NT2/D1 (cell line): ENCODE measurements around the gene PLPPR2.
"Not testable (repeated sequence)": the region's sequence is repeated elsewhere in the genome, so short reads cannot be mapped to it uniquely, and the experiment has no call there.

Experiments
- DNase-seq: peaks from one replicate; pipeline ENCODE4 v3.0.0-alpha.2; 2011; ENCODE audit warnings: low read depth, low spot score
- H3K27me3 ChIP-seq: 2 replicates; pipeline ENCODE4 v1.6.0; 2011; ENCODE audit warnings: mild to moderate bottlenecking; ENCODE audit not compliant: insufficient read length, insufficient read depth
- H3K36me3 ChIP-seq: 2 replicates; pipeline ENCODE4 v1.6.1; 2011; ENCODE audit warnings: mild to moderate bottlenecking, low read length, mixed read lengths; ENCODE audit not compliant: insufficient read depth, insufficient read length
- H3K4me1 ChIP-seq: 2 replicates; pipeline ENCODE4 v1.5.1; 2011; ENCODE audit not compliant: insufficient read depth, insufficient read length
- H3K4me3 ChIP-seq: 2 replicates; pipeline ENCODE4 v1.5.1; 2011; ENCODE audit warnings: low read depth; ENCODE audit not compliant: insufficient read length
- H3K9ac ChIP-seq: 2 replicates; pipeline ENCODE4 v1.6.0; 2011; ENCODE audit warnings: low read depth; ENCODE audit not compliant: insufficient read length
- H3K9me3 ChIP-seq: 2 replicates; pipeline ENCODE4 v1.5.1; 2011; ENCODE audit warnings: mild to moderate bottlenecking, low read length; ENCODE audit not compliant: insufficient read depth
- SUZ12 ChIP-seq: IDR thresholded peaks from 2 replicates; pipeline ENCODE4 v1.6.1; 2011; ENCODE audit not compliant: insufficient read length, insufficient read depth; ENCODE audit errors: extremely low read depth
- YY1 ChIP-seq: IDR thresholded peaks from 2 replicates; pipeline ENCODE4 v1.6.1; 2011; ENCODE audit not compliant: insufficient read length, insufficient read depth
- ZNF274 ChIP-seq: IDR thresholded peaks from 2 replicates; pipeline ENCODE4 v1.6.1; 2011; ENCODE audit warnings: mild to moderate bottlenecking, low read depth, low read length

Gene PLPPR2

GRCh38 chr19:11324079-11324661 is 31.1 kb upstream of the PLPPR2 start:
- Histone ChIP-seq H3K9ac (peak overlapping the region; percentile 71), H3K36me3 (peaks cover 12% of the 10 kb centered on the region), H3K4me3 (no peak overlapping the region), H3K27me3 (no peaks in the 10 kb centered on the region), H3K9me3 (no peaks in the 10 kb centered on the region), H3K4me1 (peaks cover 11% of the 10 kb centered on the region)
- no peak for DNase-seq
- no peak for TF ChIP-seq SUZ12
- TF ChIP-seq ZNF274 = no peak
- TF ChIP-seq YY1 = no peak

- no peak for DNase-seq
- peaks cover 11% of the 10 kb centered on the region for H3K4me1 ChIP-seq
- H3K4me3 ChIP-seq = no peak overlapping the region
- no peaks in the 10 kb centered on the region for H3K9me3 ChIP-seq
- H3K27me3 ChIP-seq = no peaks in the 10 kb centered on the region
- H3K9ac ChIP-seq = no peak overlapping the region
- peaks cover 12% of the 10 kb centered on the region for H3K36me3 ChIP-seq
- TF ChIP-seq ZNF274 (no peak), YY1 (no peak), SUZ12 (no peak)
Measured at GRCh38 chr19:11324748-11325389, 30.4 kb upstream of the PLPPR2 start.

GRCh38 chr19:11325544-11325943 is 29.7 kb upstream of the PLPPR2 start:
- TF ChIP-seq ZNF274 (no peak), YY1 (no peak)
- Histone ChIP-seq H3K4me3 (no peak overlapping the region), H3K27me3 (no peaks in the 10 kb centered on the region), H3K9me3 (no peaks in the 10 kb centered on the region), H3K9ac (no peak overlapping the region), H3K4me1 (peaks cover 11% of the 10 kb centered on the region), H3K36me3 (peaks cover 12% of the 10 kb centered on the region)
- DNase-seq = no peak

GRCh38 chr19:11330127-11330526 is 25.1 kb upstream of the PLPPR2 start:
- DNase-seq = no peak
- TF ChIP-seq ZNF274 (no peak), YY1 (no peak), SUZ12 (no peak)
- H3K36me3 ChIP-seq = peaks cover 26% of the 10 kb centered on the region
- H3K4me3 ChIP-seq = no peak overlapping the region
- no peaks in the 10 kb centered on the region for H3K27me3 ChIP-seq
- no peaks in the 10 kb centered on the region; the same call in 1 of the 2 replicates for H3K9me3 ChIP-seq
- no peak overlapping the region for H3K9ac ChIP-seq
- H3K4me1 ChIP-seq = no peaks in the 10 kb centered on the region

- H3K4me3 ChIP-seq = no peak overlapping the region
- no peak for DNase-seq
- no peaks in the 10 kb centered on the region for H3K27me3 ChIP-seq
- no peak overlapping the region for H3K9ac ChIP-seq
- TF ChIP-seq SUZ12 (no peak), ZNF274 (no peak), YY1 (no peak)
- H3K4me1 ChIP-seq = no peaks in the 10 kb centered on the region
- H3K9me3 ChIP-seq = no peaks in the 10 kb centered on the region; the same call in 1 of the 2 replicates
- peaks cover 34% of the 10 kb centered on the region for H3K36me3 ChIP-seq
Measured at GRCh38 chr19:11331502-11331901, 23.7 kb upstream of the PLPPR2 start.

- TF ChIP-seq SUZ12 (no peak), ZNF274 (no peak), YY1 (no peak)
- Histone ChIP-seq H3K36me3 (peaks cover 27% of the 10 kb centered on the region), H3K9me3 (no peaks in the 10 kb centered on the region; the same call in 1 of the 2 replicates), H3K4me1 (no peaks in the 10 kb centered on the region), H3K9ac (no peak overlapping the region), H3K4me3 (no peak overlapping the region), H3K27me3 (no peaks in the 10 kb centered on the region)
- DNase-seq = no peak
Measured at GRCh38 chr19:11332822-11333221, 22.4 kb upstream of the PLPPR2 start.

- H3K4me1 ChIP-seq, H3K27me3 ChIP-seq, H3K9me3 ChIP-seq, H3K9ac ChIP-seq, DNase-seq, H3K4me3 ChIP-seq: not testable (repeated sequence)
- peaks cover 27% of the 10 kb centered on the region for H3K36me3 ChIP-seq
Measured at GRCh38 chr19:11333838-11334237, 21.4 kb upstream of the PLPPR2 start.
